OCI-M2 (cell line): ENCODE data around the gene CTBP1.

Experiments
- DNase-seq: peaks from one replicate; lab custom pipeline; 2025; ENCODE audit not compliant: unreplicated experiment; lab: John Stamatoyannopoulos, UW

The CTBP1 gene

DNA sequence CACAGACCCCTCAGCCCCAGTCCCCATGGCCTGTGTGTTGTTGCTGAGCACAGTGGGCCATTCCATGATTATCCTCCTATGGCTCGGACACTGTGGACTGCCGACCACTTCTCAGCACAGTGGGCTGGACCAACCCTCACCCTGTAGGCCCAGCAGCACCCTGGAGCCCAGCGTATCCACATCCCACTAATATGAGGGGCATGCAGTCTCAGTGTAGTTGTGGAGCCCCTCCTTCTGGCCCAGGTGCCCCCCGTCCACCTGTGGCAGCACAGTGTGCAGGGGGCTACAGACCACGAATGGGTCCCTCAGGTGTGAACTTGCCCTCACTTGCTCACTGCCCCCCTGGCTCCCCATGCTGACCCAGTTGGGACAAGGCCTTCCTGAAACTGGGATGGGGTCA, 84.5 kb downstream of the CTBP1 start:
- DNase-seq, result no peak

- DNase-seq, result no peak
Measured at GRCh38 chr4:1164040-1164439, 84.9 kb downstream of the CTBP1 start.
